Loucy (cell line): ENCODE data around the gene SAT2.
"Not testable (repeated sequence)": the region's sequence is repeated elsewhere in the genome, so short reads cannot be mapped to it uniquely, and the experiment has no call there.

Source experiments
- EZH2phosphoT487 ChIP-seq: fragments of 200-600 bp; IDR thresholded peaks from 2 replicates; pipeline ENCODE4 v1.6.1; 2018; ENCODE audit warnings: antibody characterized with exemption, mild to moderate bottlenecking, moderate library complexity, borderline replicate concordance
- TF ChIP-seq, protein P1 (sequence below): fragments of 200-600 bp; sonication (generic); conservative IDR thresholded peaks from 2 replicates; pipeline ENCODE4 v1.5.1; 2014; ENCODE audit warnings: mild to moderate bottlenecking, antibody characterized with exemption, low read length

DNA sequence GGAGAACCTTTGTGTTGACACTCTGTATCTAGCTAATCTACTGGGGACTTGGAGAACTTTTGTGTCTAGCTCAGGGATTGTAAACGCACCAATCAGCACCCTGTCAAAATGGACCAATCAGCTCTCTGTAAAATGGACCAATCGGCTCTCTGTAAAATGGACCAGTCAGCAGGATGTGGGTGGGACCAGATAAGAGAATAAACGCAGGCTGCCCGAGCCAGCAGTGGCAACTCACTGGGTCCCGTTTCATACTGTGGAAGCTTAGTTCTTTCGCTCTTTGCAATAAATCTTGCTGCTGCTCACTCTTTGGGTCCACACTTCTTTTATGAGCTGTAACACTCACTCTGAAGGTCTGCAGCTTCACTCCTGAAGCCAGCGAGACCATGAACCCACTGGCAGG, 14.0 kb upstream of the SAT2 start:
- TF ChIP-seq, protein P1, sequence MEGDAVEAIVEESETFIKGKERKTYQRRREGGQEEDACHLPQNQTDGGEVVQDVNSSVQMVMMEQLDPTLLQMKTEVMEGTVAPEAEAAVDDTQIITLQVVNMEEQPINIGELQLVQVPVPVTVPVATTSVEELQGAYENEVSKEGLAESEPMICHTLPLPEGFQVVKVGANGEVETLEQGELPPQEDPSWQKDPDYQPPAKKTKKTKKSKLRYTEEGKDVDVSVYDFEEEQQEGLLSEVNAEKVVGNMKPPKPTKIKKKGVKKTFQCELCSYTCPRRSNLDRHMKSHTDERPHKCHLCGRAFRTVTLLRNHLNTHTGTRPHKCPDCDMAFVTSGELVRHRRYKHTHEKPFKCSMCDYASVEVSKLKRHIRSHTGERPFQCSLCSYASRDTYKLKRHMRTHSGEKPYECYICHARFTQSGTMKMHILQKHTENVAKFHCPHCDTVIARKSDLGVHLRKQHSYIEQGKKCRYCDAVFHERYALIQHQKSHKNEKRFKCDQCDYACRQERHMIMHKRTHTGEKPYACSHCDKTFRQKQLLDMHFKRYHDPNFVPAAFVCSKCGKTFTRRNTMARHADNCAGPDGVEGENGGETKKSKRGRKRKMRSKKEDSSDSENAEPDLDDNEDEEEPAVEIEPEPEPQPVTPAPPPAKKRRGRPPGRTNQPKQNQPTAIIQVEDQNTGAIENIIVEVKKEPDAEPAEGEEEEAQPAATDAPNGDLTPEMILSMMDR: not testable (repeated sequence)
- TF ChIP-seq EZH2phosphoT487: not testable (repeated sequence)
